Activated naive CD4-positive, alpha-beta T cell treated with Interleukin-2 at 50 U/mL for 16 hours (primary cell): ENCODE results near the gene GABBR1.
A peak's percentile ranks its signal among the peaks of the same experiment; 100 is the strongest.
"Not testable (repeated sequence)": the region's sequence is repeated elsewhere in the genome, so short reads cannot be mapped to it uniquely, and the experiment has no call there.

Source experiments
- DNase-seq: peaks from one replicate; pipeline ENCODE4 v3.0.0-alpha.2; 2020

GABBR1 gene

GRCh38 chr6:29632789-29633533 lies at the start of gene GABBR1:
GABBR1 (minus strand) TSS chr6:29633183; CDS start chr6:29632385, 798 bp downstream.
- DNase-seq: peak; percentile 70

- DNase-seq: no peak
Measured at GRCh38 chr6:29681811-29682210, 48.8 kb upstream of the GABBR1 start.

- DNase-seq: no peak
Measured at GRCh38 chr6:29680904-29681303, 47.9 kb upstream of the GABBR1 start, which contains the start of gene ZFP57. ZFP57 (minus strand) TSS chr6:29681152; CDS start chr6:29677003, 4,149 bp downstream.

- DNase-seq: no peak
Measured at GRCh38 chr6:29680416-29680815, 47.4 kb upstream of the GABBR1 start.

- no peak for DNase-seq
Measured at GRCh38 chr6:29679962-29680361, 47.0 kb upstream of the GABBR1 start.

- no peak for DNase-seq
Measured at GRCh38 chr6:29678114-29678513, 45.1 kb upstream of the GABBR1 start.

- no peak for DNase-seq
Measured at GRCh38 chr6:29676981-29677601, 44.1 kb upstream of the GABBR1 start.

- DNase-seq: no peak
Measured at GRCh38 chr6:29675561-29675960, 42.6 kb upstream of the GABBR1 start.

- DNase-seq: no peak
Measured at GRCh38 chr6:29674008-29674407, 41.0 kb upstream of the GABBR1 start.

GRCh38 chr6:29673161-29673560 lies 40.2 kb upstream of the GABBR1 start:
- DNase-seq: no peak

GRCh38 chr6:29672116-29672515 lies 39.1 kb upstream of the GABBR1 start:
- DNase-seq: not testable (repeated sequence)

GRCh38 chr6:29671026-29671425 lies 38.0 kb upstream of the GABBR1 start:
- DNase-seq: no peak

- DNase-seq: no peak
Measured at GRCh38 chr6:29667158-29667557, 34.2 kb upstream of the GABBR1 start.

GRCh38 chr6:29666826-29667130 lies 33.8 kb upstream of the GABBR1 start:
- DNase-seq: no peak

- DNase-seq: no peak
Measured at GRCh38 chr6:29665942-29666825, 33.2 kb upstream of the GABBR1 start.

- no peak for DNase-seq
Measured at GRCh38 chr6:29663300-29664042, 30.5 kb upstream of the GABBR1 start.

- not testable (repeated sequence) for DNase-seq
Measured at GRCh38 chr6:29661502-29662141, 28.6 kb upstream of the GABBR1 start.

GRCh38 chr6:29661071-29661470 lies 28.1 kb upstream of the GABBR1 start:
- no peak for DNase-seq

- no peak for DNase-seq
Measured at GRCh38 chr6:29656798-29657197, 23.8 kb upstream of the GABBR1 start, which contains the start of gene MOG. MOG (plus strand) TSS chr6:29657092; CDS start chr6:29657210, 118 bp downstream.

- no peak for DNase-seq
Measured at GRCh38 chr6:29656157-29656556, 23.2 kb upstream of the GABBR1 start.

- DNase-seq: no peak
Measured at GRCh38 chr6:29655658-29656057, 22.7 kb upstream of the GABBR1 start.

- peak; percentile 29 for DNase-seq
Measured at GRCh38 chr6:29653452-29654038, 20.6 kb upstream of the GABBR1 start.
